Heart right ventricle (tissue), 16 donors: Measurements from ENCODE around the gene NGLY1. TPM values are rescaled to one million over a fixed set of nuclear protein-coding genes. Genes with fewer than 3 reads are reported as not detected.

ENCODE experiments used
- ATAC-seq, 8 donors: fragments of 200-7000 bp; cut with Tn5 transposase; one replicate each; pipeline ENCODE4 v1.9.1; 2020; ENCODE audit warnings: mild to moderate bottlenecking in 8 of 8, moderate library complexity in 8 of 8, moderate number of reproducible peaks in 1 of 8
- DNase-seq, 2 donors: peaks; one replicate each; pipeline ENCODE4 v3.0.0-alpha.2; 2020
- H3K27ac ChIP-seq, 10 donors: fragments of 200-600 bp; sonication (generic) in 2 of 10; one replicate each; pipeline versions ENCODE4 v1.5.0 to v1.8.0; 2020 to 2022; ENCODE audit warnings: mild to moderate bottlenecking in 3 of 10
- H3K27me3 ChIP-seq, 7 donors: fragments of 200-600 bp; one replicate each; pipeline ENCODE4 v1.8.0; 2021 to 2022; ENCODE audit warnings: mild to moderate bottlenecking in 2 of 7
- H3K36me3 ChIP-seq, 9 donors: fragments of 200-600 bp; sonication (generic) in 1 of 9; one replicate each; pipeline versions ENCODE4 v1.5.0 to v1.8.0; 2020 to 2022; ENCODE audit warnings: mild to moderate bottlenecking in 2 of 9
- H3K4me1 ChIP-seq, 9 donors: fragments of 200-600 bp; sonication (generic) in 1 of 9; one replicate each; pipeline versions ENCODE4 v1.5.0 to v1.8.0; 2020 to 2022; ENCODE audit warnings: mild to moderate bottlenecking in 4 of 9
- H3K4me3 ChIP-seq, 10 donors: fragments of 200-600 bp; sonication (generic) in 2 of 10; one replicate each; pipeline versions ENCODE4 v1.5.0 to v1.8.0; 2020 to 2022; ENCODE audit warnings: mild to moderate bottlenecking in 7 of 10, moderate library complexity in 2 of 10
- H3K9me3 ChIP-seq, 11 donors: fragments of 200-600 bp in 10 of 11; sonication (generic) in 2 of 11; one replicate each; pipeline versions ENCODE4 v1.5.0 to v1.8.0; 2013 to 2022; ENCODE audit warnings: mild to moderate bottlenecking in 2 of 11, control low read depth in 1 of 11, moderate library complexity in 1 of 11
- WGBS, 2 donors: extraction: QIAGEN DNeasy Blood & Tissue Kit; methylation state at CpG; one replicate each; pipeline ENCODE4 v1.1.7; 2013; ENCODE audit warnings: inconsistent platforms in 1 of 2; 5-methylcytosine and 5-hydroxymethylcytosine counted together
- intact Hi-C, 10 donors: fragments of 100-400 bp; cut with DNase I; formaldehyde crosslinking; loops; one replicate each; pipeline versions ENCODE4 v1.11.1 to v1.14.2; 2022
- polyA plus RNA-seq, 2 donors: library from polyadenylated mRNA; stranded (reverse); fragments of 200-250 nt; gene quantifications; one replicate each; pipeline ENCODE4 v1.2.3, GENCODE V29; 2013
- total RNA-seq, 10 donors: library from RNA; stranded (reverse); fragmentation: NEBNext Ultra II Directional in 3 of 10; extraction: Animal tissue kit (Norgen Biotek cat#: 25700) in 3 of 10; gene quantifications; one replicate each; pipeline versions ENCODE4 v1.2.1 to v1.2.4, GENCODE V29; 2021 to 2023
- TF ChIP-seq, protein P1 (sequence below), 9 donors: fragments of 200-600 bp; sonication (generic) in 2 of 9; IDR thresholded peaks; one replicate each; pipeline versions ENCODE4 v1.5.0 to v1.8.0; 2021 to 2022; ENCODE audit warnings: antibody characterized with exemption in 9 of 9, mild to moderate bottlenecking in 5 of 9, moderate library complexity in 1 of 9
- donor health status: Arrhythmogenic right ventricular cardiomyopathy.
- donor health status: ischemic (EF 13 %, LVEDD 7.1; RV severe dilation, severe dysfunction).
- donor health status: healthy with polysubstance abuse.
- donor health status: DM: no; HTN: yes; CAD: no.
- donor health status: DM: no; HTN: no; CAD: no.
- donor health status: ischemic (EF 25% LVEDD 6.9; RV normal size, moderate dysfunction).
- donor health status: ischemic (EF 25% LVEDD 5.7; RV mildly dilated, moderate dysfunction).
- donor health status: healthy.
- donor health status: DM: yes; HTN: yes; CAD: no.
- donor health status: Ischemic cardiomyopathy.
- donor health status: ischemic (EF 35%, LVEDD 5.7; RV mildly dilated, moderate dysfunction).
- donor health status: nonischemic (EF 11% LVEDD 7.7; RV severe dilation, severe dysfunction).
- donor health status: DM: yes; HTN: yes; CAD: no.
- donor health status: PGD.
- donor health status: ischemic (EF 29% LVEDD 5.4; RV normal size, mild dysfunction).
- donor health status: nonischemic (EF 23%, LVEDD 6.1; RV moderate dilation, normal function).

NGLY1 gene
- total and polyA plus RNA-seq, 12 donors = 23.4 to 40.3 (median 27.8) TPM

GRCh38 chr3:25674670-25675069, 108.6 kb downstream of the NGLY1 start:
- TF ChIP-seq, protein P1, sequence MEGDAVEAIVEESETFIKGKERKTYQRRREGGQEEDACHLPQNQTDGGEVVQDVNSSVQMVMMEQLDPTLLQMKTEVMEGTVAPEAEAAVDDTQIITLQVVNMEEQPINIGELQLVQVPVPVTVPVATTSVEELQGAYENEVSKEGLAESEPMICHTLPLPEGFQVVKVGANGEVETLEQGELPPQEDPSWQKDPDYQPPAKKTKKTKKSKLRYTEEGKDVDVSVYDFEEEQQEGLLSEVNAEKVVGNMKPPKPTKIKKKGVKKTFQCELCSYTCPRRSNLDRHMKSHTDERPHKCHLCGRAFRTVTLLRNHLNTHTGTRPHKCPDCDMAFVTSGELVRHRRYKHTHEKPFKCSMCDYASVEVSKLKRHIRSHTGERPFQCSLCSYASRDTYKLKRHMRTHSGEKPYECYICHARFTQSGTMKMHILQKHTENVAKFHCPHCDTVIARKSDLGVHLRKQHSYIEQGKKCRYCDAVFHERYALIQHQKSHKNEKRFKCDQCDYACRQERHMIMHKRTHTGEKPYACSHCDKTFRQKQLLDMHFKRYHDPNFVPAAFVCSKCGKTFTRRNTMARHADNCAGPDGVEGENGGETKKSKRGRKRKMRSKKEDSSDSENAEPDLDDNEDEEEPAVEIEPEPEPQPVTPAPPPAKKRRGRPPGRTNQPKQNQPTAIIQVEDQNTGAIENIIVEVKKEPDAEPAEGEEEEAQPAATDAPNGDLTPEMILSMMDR (IDR thresholded peaks at IDR 0.05) = no peak
- ATAC-seq = no peak
- no peaks in the 10 kb centered on the region for H3K9me3 ChIP-seq

DNA sequence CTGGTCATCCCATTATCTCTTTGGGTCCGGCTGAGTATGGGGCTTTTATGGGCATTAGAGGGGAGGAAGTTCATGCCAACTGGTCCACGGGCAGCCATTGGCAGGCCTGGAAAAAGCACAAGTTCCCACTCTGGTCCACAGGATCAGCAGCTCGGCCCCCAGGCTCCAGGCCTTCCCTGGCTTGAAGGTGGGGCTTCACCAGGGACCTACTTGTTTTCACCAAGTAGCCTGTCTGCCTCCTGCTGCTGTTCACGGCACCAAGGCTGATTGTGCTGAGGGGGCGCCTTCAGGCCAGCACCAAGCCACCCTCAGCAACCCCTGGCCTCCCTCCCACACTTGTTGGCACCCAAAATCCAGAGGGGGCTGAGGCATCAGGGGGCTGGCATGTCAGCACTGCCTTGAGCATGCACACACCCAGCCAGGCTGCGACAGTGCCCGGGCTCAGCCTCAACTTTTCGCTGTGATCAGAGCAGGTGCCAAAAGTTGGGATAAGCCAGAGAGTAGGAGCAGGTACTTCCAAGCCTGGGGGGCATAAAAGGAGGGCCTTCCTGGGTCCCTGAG, 109.4 kb downstream of the NGLY1 start:
- 96% methylated on average over 8 of the region's 8 CpGs for WGBS, 2 donors
- Histone ChIP-seq H3K9me3 (no peaks in the 10 kb centered on the region), H3K27me3 (peaks cover 0 to 20% (median 0%) of the 10 kb centered on the region in 7 donors), H3K27ac (no peak overlapping the region), H3K4me3 (no peak overlapping the region), H3K4me1 (no peaks in the 10 kb centered on the region), H3K36me3 (no peaks in the 10 kb centered on the region)
- ATAC-seq (no peak), DNase-seq (no peak)
- TF ChIP-seq, protein P1 (IDR thresholded peaks at IDR 0.05) = no peak
- intact Hi-C loops = no loop called here

More at GRCh38 chr3:25674670-25675069, 108.6 kb downstream of the NGLY1 start:
- Histone ChIP-seq H3K36me3 (no peaks in the 10 kb centered on the region), H3K4me1 (no peaks in the 10 kb centered on the region), H3K27ac (no peak overlapping the region), H3K4me3 (no peak overlapping the region), H3K27me3 (peaks cover 0 to 20% (median 0%) of the 10 kb centered on the region in 7 donors)
- DNase-seq = no peak
- intact Hi-C loops = no loop called here
- WGBS, 2 donors = 89 to 93% methylated on average over 2 of the region's 2 CpGs

Other genes with a start within 250 kb of the NGLY1 start
- gene TOP2B, start 118.5 kb downstream of the NGLY1 start, total RNA-seq = 100 to 1,000 TPM in 7 of 10 donors, 10 to 100 TPM in 3; 87.4 to 126 (median 102) TPM
- 10 to 100 TPM; 34.2 to 47.2 TPM for gene TOP2B, start 118.5 kb downstream of the NGLY1 start, polyA plus RNA-seq
- gene OXSM, start 6.6 kb upstream of the NGLY1 start, total RNA-seq = 10 to 100 TPM; 12.7 to 18.0 (median 16.1) TPM
- gene OXSM, start 6.6 kb upstream of the NGLY1 start, polyA plus RNA-seq = 10 to 100 TPM; 12.8 to 26.1 TPM